HG02943 (cell line): ENCODE results near the gene FAM20B.
"Not testable (repeated sequence)": the region's sequence is repeated elsewhere in the genome, so short reads cannot be mapped to it uniquely, and the experiment has no call there.

ENCODE experiments used
- ATAC-seq: cut with Tn5 transposase; IDR thresholded peaks from one replicate; pipeline ENCODE4 v1.9.1; 2021; ENCODE audit warnings: mild to moderate bottlenecking, low read depth, moderate library complexity; ENCODE audit not compliant: unreplicated experiment

FAM20B gene

DNA sequence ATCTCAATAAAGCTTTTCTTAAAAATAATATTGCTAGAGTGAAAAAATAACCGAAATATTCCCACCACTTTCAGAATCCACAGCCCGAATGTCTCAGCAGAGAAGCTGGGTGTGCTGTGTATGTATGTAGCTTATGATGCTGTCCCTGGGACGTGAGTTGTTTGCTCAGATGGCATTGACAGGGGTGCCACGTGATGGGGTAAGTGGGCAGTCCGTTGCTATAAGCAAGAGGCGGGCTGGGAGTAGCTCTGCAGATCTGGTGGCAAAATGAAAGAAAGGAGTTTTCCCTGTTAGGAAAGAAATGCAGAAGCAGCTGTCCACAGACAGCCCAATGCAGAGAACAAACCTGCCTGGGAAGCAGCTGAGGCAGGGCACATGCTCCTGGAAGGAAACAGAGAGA lies 3.8 kb upstream of the FAM20B start:
- no peak for ATAC-seq

DNA sequence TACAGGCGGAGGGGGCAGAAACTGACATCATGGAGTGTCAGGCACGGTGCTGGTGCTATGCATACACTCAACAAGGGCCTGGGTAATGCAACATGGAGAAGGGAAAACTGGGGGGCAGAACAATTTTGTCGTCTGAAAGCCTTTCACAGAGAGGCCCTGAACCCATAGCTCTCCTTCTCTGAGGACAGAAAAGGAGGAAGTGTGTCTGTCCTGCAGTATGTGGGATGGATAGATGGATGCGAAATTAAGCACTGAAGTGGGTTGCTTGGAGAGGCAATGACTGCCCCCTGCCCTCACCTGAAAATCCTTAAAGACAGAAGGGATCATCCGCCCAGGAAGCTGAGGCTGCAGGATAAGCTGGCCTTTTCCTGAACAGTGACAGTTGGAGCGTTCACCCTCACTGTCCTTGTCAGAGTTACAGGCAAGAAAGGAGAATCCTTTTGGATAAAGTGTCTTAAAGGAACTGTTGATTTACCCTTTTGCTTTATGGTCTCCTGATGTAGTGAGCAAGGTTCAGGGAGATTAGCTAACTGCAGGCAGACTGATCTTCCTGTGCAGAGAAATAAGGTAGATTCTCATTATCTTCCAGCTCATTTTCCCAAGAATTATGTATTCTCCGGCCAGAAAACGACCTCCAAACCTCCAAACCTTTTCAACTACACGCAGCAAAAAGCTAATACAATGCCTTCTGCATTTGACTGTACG lies 1.6 kb upstream of the FAM20B start:
- no peak for ATAC-seq

DNA sequence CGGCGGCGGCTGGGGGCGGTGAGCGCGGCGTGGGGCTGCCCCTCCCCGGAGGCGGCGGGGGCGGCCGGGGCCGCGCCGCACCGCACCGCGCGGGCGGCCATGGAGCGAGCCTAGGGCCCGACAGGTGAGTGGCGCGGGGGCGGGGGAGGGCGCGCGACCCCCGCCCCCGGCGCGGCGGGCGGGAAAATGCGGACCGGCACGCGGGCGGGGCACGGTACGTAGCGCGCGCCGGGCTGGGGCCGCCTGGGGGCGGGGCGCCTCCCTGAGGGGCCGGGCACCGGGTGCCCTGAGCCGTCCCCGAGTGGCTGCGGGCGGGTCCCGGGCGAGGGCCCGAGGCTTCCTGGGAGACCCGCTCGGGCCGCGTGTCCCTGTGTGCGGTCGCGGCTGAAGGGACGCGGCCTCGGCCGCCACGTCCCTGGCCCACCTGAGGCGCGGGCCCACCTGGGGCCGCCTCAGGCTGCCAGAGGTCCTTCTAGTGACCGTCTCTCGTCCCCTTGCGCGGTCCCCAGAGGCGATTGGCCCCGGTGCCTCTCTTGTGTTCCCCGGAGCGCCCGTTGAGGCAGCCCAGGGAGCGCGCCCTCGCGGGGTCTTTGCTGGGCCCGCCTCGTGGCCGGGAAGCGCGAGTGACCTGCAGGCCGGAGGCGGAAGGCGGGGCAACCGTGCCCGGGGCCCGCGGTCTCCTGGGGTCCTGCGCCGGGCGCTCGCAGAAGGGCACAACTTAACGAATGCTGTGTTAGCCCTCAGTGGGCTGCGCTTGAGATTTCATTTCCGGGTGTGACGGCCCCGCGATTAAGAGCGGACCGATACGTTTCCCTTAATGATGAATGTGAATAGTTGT lies 500 bp downstream of the FAM20B start:
- peak; percentile 72 for ATAC-seq

DNA sequence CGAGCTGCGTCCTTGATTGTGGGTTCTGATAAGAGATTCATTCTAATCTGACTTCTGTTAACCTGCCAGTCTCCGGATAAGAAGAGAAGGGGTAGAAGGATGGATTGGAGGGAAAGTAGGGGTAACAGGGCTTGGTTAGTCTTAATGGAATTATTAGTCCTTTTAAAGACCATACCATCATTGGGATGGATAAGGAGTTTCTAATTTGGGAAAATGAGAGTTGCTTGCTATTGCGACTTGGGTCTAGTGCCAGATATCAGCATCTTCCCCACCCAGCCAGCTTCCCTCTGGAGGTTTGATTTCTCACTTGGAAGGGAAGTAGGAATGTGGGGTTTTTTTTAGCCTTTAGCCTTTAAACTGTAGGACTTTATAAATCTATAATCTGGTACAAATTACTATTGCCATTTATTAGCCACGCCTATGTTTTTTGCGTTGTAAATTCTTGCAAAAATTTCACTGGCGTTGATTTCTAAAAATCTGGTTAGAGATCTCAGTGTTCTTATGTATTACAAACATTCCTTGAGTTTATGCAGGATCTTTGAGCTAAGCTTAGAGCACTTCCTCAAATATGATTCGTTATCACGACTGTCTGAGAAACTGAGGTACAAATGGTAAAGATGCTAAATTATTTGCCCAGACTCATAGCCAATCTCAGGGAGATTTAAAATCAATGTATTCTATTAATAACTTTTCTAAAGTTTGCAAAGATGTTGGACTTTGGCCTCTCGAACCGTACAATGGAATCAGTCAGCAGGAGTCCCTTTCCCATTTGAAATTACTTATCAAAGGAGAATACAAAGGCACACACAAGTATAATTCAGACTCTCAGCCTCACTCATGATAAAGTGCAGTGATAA lies 1.3 kb downstream of the FAM20B start:
- no peak for ATAC-seq

DNA sequence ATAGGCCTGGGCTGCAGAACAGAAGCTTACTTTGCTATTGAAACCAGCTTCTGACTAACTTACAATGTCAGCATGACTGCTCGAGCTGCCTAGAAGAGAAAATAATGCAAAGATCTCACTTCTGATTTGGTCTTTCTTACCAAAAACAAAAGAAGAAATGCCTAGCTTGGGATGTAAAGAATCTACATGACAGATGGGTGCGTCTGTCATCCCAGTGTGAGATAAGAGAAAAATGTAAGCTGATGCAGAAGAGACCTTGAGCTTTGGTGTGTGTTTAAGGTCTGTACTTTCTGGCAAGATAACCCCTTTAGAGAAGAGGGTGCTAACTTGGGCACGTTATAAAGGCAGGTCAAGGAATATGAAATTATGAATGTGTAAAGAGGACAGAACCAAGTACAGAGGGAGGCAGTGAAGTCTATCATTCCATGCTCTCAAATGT lies 3.6 kb downstream of the FAM20B start:
- no peak for ATAC-seq

DNA sequence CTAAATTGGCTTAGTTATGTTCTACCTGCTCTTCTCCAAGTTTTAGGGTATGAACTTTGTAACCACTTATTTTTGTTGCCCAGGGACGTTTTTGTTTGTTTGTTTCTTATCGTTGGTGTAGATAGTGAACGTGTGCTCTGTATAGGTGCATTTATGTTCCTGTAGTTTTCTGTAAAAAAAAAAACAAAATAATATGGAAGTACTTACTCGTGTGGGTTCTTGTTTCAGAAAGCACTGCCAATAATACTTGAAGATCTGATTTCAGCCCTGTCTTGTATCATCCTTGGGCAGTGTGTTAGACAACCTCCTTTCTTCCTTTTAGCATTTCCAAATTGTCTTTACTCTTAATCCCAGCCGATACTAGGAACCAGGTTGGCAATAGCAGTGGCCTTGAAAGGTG lies 4.4 kb downstream of the FAM20B start:
- no peak for ATAC-seq

DNA sequence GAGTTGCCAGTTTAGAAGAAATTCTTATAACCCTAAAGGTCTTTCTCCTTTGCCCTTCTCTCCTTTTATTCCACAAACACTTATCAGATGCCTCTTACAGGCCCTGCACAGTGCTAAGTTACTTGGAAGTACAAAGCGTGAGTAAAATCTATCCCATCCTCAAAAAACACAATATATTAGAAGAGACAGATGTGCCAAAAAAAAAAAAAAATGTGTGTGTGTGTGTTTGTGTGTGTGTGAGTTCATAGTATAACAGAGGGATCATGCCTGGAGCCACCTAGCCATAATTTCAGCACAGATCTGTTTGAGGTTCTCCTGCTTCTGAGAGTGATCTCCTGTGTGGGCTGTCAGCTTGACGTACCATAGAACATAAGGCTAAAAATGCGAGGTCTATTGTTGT lies 5.0 kb downstream of the FAM20B start:
- ATAC-seq, result no peak

DNA sequence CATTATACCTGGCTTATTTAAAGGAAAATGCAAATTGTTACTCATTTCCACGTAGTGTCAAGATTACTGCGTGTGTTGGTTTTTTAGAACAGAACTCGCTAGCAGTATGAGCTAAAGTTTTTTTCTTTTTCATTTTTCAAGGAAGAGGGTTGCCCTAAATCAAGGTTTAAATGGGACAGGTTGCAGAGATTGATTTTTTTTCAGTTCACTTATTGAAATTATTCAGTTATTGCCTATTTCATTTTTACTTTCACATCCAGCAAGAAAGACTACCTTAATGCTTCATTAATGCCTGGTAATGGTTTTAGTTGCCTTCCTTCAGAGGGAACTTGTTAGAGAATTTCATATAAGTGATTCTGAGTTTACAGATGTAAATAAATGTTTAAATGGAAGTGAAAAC lies 5.6 kb downstream of the FAM20B start:
- ATAC-seq, result no peak

DNA sequence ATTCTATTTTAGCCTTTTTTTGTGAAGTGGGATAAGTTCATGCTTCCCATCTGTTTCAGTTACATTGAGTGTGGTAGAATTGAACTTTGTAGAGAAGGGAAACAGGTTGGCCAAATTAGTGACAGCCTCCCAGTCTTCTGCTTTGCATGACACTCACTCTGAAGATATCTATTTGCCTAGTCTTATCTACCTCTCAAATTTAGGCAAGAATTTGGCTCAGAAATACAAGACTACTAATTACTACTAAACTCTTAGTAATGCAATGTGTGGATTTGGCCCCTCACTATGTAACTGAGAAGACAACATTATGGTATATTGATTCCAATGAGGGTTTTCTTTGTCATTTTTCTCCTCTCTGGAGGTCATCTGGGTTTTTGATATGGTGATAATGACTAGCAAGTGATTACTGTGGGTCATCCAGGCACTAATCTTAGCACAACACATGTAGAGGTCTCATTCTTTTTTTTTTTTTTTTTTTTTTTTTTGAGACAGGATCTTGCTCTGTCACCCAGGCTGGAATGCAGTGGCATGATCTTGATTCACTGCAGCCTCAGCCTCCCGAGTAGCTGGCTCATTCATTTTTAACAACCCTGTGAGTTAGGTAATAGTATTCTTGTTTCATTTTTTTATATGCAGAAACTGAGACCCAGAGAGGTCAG lies 6.3 kb downstream of the FAM20B start:
- ATAC-seq, result no peak

DNA sequence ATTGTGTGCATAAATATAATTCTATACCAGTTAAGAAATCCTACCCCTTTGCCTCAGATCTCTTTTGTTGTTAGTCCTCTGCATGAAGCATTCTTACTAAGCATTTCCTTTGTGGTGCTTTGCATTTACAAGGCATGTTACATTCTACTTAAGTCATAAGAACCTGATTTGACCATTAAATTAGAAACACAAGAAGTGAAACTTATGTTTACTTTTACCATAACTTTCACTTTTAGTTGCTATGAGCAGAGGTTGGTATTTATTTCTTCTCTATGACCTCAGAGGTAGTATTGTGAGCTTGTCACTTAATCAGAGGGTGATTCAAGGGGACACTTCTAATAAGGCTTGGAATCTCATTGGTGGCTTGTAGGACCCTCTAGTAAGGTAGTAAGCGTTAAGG lies 9.0 kb downstream of the FAM20B start:
- peak; percentile 81 for ATAC-seq

DNA sequence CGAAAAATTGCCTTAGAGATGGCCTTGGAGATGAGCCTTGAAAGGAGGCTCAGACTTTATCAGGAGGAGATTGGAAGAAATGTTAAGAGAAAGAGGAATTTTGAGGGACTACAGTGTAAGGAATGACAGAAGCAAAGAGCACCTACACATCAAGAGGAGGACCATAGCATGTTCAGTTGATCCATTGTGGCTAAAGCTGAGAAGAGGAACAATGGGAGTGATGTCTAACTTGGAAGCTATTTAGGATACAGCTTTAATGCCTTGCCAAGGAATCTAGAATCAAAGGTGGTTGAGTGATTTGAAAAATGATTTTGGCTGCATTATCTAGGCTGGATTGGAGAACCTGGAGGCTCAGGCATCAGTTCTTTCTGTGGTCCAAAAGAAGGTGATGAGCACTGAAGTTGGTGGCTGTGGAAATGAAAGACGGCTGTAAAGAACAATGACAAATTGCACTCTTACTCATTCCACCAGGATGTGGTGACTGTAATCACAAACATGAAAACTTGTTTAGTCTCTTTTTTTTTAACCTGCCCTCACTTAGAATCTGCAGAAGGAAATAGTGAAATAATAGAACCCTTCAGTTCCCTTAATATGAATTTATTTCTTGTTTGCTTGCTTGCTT lies 11.3 kb downstream of the FAM20B start:
- ATAC-seq, result no peak

DNA sequence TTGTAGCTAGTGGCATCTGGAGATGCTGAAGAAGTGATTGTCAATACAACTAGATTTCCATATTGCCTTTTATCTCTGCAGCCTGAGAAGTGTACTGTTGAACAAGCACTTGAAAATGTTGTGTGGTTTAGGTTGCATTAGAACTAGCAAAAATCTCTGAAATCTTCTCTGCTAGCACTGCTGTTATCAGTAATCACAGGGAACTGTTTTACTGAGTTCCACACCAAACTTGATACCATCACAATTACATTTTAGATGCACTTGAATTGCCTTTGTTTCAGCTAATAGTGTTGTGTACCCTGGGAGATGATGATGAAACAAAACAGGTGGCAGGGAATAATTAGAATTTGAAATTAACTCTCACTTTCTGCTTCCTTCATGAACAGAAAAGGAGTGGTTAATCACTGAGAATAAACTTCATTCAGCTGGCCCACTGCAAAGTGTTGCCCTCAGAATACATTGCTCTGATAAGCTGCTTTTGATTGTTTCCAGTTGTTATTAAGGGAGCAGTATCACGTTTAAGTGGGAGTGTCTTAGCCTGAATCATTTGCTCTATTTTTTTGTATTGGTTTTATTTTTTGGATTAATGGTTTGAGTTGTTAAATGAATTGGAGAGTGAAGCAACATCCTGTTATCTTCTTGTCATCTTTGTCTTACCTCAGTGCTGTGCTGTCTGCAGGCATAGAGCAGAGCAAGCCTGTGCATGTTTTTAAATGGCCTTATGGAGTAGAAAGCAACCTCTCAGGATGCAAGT lies 13.0 kb downstream of the FAM20B start:
- no peak for ATAC-seq

DNA sequence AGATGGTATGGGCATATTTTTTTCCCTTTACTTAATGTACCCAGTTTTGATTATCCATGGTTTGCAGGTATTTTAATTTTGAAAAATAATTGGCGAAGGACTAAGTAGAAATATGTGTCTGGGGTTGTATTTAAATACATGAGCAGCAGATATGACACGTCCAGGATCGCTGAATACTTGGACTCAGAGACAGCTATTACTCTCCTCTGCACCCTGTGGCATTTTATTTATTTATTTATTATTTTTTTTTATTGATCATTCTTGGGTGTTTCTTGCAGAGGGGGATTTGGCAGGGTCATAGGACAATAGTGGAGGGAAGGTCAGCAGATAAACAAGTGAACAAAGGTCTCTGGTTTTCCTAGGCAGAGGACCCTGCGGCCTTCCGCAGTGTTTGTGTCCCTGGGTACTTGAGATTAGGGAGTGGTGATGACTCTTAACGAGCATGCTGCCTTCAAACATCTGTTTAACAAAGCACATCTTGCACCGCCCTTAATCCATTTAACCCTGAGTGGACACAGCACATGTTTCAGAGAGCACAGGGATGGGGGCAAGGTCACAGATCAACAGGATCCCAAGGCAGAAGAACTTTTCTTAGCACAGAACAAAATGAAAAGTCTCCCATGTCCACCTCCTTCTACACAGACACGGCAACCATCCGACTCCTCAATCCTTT lies 13.9 kb downstream of the FAM20B start:
- ATAC-seq, result not testable (repeated sequence)

DNA sequence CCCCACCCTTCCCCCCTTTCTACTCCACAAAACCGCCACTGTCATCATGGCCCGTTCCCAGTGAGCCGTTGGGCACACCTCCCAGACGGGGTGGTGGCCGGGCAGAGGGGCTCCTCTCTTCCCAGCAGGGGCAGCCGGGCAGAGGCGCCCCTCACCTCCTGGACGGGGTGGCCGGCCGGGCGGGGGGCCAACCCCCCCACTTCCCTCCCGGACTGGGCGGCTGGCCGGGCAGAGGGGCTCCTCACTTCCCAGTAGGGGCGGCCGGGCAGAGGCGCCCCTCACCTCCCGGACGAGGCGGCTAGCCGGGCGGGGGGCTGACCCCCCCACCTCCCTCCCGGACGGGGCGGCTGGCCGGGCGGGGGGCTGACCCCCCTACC lies 14.5 kb downstream of the FAM20B start:
- ATAC-seq, result not testable (repeated sequence)

DNA sequence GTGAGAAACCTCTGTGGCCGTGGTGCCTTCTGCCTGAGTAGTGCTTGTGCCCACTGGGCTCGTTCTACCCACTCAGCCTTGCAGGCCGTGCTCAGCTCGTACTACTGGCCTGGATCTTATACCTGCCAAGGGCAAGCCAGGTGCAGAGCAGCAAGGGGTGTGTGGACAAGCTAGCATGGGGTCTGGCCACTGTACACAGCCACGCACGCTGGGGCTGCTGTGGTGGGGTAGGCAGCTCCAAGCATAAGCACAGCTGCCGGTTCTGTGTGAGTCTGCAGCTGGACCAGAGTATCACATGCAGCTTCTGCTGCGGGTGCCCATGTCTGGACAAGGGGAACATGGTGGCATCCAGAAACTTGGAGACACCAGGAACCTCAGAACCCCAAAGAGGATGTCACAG lies 16.4 kb downstream of the FAM20B start:
- ATAC-seq, result no peak

DNA sequence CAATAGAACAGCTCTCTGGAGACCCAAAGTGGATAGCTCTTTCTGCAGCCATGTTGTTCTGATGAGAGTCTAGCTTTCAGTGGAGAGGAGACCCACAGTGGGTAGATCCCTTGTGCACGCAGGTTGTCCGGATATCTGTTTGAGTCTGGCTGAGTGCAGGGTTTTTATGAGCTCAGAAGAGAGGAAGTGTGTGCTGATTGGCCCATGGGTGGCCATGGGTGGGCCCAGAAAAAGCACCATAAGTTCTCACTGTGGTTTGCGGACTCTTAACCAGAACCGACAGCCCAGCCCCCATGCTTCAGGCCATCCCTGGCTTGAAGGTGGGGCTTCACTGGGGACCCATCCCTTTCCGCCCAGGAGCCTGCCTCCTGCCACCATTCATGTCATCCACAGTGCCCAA lies 17.0 kb downstream of the FAM20B start:
- ATAC-seq, result no peak

DNA sequence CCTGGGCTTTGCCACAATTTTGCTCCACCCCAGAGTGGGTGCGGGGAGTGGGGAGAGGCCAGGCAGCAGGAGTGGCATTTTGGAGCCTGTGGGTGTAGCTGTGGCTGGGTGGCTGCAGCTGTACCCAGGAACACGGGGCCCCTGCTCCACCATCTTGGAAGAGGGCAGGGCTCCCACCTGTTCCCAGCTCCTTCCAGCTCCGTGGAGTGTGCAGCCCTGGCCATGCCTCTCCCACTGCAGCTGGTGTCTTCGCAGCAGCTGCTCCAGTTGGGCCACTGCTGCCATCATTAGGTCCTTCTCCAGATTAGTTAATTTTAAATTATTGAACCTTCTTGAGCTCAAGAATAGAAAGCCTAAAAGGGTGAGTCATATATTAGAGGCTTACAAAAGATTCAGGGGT lies 17.6 kb downstream of the FAM20B start:
- no peak for ATAC-seq

DNA sequence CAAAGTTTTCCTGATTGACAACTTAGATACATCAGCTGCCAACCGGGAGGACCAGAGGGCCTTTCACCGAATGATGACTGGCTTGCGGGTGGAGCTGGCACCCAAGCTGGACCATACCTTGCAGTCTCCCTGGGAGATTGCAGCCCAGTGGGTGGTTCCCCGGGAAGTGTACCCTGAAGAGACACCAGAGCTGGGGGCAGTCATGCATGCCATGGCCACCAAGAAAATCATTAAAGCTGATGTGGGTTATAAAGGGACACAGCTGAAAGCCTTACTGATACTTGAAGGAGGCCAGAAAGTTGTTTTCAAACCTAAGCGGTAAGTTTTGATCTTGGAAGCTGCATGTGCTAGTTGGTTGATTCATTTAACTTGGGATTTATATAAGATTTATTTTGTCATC lies 18.2 kb downstream of the FAM20B start:
- ATAC-seq, result no peak
